ENCODE results near the gene SLC44A5. TPM values are rescaled to one million over a fixed set of nuclear protein-coding genes. Genes with fewer than 3 reads are reported as not detected.
"Not testable (repeated sequence)": the region's sequence is repeated elsewhere in the genome, so short reads cannot be mapped to it uniquely, and the experiment has no call there.

SLC44A5 gene
- total RNA-seq, 1 donor from 2014 or later = 15.4 TPM

DNA sequence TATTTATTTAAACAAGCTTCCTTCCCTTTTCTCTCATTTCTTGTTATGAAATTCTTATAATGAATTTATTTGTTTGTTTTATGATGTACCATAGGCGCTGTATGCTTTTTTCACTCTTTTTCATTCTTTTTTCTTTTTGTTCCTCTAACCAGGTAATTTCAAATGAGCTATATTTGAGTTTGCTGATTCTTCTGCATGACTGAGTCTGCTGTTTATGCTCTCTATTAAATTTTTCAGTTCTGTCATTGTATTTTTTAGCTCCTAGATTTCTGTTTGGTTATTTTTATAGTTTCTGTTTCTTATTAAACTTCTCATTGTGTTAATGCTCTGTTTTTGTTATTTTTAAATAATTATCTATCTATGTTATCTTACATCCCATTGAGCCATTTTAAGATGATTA lies 244.3 kb downstream of the SLC44A5 start:
- Mint-ChIP-seq H3K27ac (ENCODE audit: unreplicated experiment) (no peak overlapping the region), H3K4me1 (ENCODE audit: low read depth, unreplicated experiment) (no peaks in the 10 kb centered on the region), H3K27me3 (ENCODE audit: unreplicated experiment) (peaks cover 1% of the 10 kb centered on the region), H3K4me3 (ENCODE audit: unreplicated experiment) (no peak overlapping the region), H3K36me3 (ENCODE audit: unreplicated experiment) (peaks cover 21% of the 10 kb centered on the region), H3K9me3 (ENCODE audit: unreplicated experiment) (peaks cover 5% of the 10 kb centered on the region)
- DNase-seq = no peak
- TF ChIP-seq, protein P1, sequence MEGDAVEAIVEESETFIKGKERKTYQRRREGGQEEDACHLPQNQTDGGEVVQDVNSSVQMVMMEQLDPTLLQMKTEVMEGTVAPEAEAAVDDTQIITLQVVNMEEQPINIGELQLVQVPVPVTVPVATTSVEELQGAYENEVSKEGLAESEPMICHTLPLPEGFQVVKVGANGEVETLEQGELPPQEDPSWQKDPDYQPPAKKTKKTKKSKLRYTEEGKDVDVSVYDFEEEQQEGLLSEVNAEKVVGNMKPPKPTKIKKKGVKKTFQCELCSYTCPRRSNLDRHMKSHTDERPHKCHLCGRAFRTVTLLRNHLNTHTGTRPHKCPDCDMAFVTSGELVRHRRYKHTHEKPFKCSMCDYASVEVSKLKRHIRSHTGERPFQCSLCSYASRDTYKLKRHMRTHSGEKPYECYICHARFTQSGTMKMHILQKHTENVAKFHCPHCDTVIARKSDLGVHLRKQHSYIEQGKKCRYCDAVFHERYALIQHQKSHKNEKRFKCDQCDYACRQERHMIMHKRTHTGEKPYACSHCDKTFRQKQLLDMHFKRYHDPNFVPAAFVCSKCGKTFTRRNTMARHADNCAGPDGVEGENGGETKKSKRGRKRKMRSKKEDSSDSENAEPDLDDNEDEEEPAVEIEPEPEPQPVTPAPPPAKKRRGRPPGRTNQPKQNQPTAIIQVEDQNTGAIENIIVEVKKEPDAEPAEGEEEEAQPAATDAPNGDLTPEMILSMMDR (IDR thresholded peaks at IDR 0.05; ENCODE audit: partially characterized antibody, unreplicated experiment) = no peak

DNA sequence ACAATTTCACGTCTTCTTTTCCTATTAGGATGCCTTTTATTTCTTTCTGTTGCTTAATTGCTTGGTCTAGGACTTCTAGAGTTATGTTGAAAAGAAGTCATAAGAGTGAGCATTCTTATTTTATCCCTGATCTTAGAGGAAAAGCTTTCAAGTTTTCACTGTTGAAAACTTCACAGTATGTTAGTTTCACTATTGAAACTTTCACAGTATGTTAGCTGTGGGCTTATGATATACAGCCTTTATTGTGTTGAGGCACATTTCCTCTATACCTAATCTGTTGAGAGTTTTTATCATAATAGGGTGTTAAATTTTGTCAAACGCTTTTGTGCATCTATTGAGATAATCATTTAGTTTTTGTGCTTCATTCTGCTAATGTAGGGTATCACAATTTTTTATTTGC lies 249.7 kb downstream of the SLC44A5 start:
- H3K36me3 Mint-ChIP-seq (ENCODE audit: unreplicated experiment) = no peaks in the 10 kb centered on the region
- DNase-seq = no peak

DNA sequence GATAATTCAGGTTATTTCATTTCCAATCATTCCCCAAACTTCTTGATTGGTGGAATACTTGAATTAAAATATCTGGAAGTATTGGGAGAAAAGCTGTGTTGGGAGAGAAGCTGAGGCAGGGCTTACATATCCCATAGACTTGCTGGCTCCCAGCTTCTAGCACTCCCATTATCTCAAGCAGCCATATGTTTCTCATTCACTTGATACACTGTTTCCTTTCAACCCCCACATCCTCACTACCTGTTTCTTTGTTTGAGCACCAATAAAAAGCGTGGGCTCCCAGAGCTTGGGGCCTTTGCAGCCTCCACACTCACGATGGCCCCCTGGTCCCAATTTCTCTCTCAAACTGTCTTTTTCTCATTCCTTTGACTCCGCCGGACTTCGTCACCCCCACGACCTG lies 256.6 kb downstream of the SLC44A5 start:
- not testable (repeated sequence) for H3K36me3 Mint-ChIP-seq (ENCODE audit: unreplicated experiment); H3K4me1 Mint-ChIP-seq (ENCODE audit: low read depth, unreplicated experiment); H3K9me3 Mint-ChIP-seq (ENCODE audit: unreplicated experiment); H3K4me3 Mint-ChIP-seq (ENCODE audit: unreplicated experiment); H3K27me3 Mint-ChIP-seq (ENCODE audit: unreplicated experiment); H3K27ac Mint-ChIP-seq (ENCODE audit: unreplicated experiment); DNase-seq

More for the DNA sequence above, 249.7 kb downstream of the SLC44A5 start:
- TF ChIP-seq, protein P1 (IDR thresholded peaks at IDR 0.05; ENCODE audit: partially characterized antibody, unreplicated experiment) = no peak
- H3K27ac Mint-ChIP-seq (ENCODE audit: unreplicated experiment) = no peak overlapping the region
- no peaks in the 10 kb centered on the region for H3K4me1 Mint-ChIP-seq (ENCODE audit: low read depth, unreplicated experiment)
- no peak overlapping the region for H3K4me3 Mint-ChIP-seq (ENCODE audit: unreplicated experiment)
- H3K9me3 Mint-ChIP-seq (ENCODE audit: unreplicated experiment) = no peaks in the 10 kb centered on the region
- no peaks in the 10 kb centered on the region for H3K27me3 Mint-ChIP-seq (ENCODE audit: unreplicated experiment)

DNA sequence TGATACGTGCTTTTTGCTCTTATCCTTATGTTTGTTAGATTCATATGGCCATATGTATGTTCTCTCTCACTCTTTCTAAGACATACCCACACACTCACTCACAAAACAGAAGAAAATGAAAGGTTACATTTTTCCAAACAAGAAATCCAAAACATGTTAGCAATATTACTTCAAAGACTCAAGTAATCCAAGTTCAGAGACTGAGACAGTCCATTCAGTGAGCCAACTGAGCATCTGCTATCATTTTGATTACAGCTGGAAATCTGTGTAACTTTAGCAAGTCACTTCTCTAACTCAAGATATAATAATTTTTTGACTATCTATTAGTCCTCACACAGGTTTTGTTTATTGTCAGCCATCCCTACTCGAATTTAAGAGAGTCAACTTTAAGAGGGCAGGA lies 257.9 kb downstream of the SLC44A5 start:
- TF ChIP-seq, protein P1 (IDR thresholded peaks at IDR 0.05; ENCODE audit: partially characterized antibody, unreplicated experiment) = no peak
- Mint-ChIP-seq H3K27ac (ENCODE audit: unreplicated experiment) (no peak overlapping the region), H3K9me3 (ENCODE audit: unreplicated experiment) (no peaks in the 10 kb centered on the region), H3K4me1 (ENCODE audit: low read depth, unreplicated experiment) (no peaks in the 10 kb centered on the region), H3K27me3 (ENCODE audit: unreplicated experiment) (no peaks in the 10 kb centered on the region), H3K36me3 (ENCODE audit: unreplicated experiment) (peaks cover 4% of the 10 kb centered on the region), H3K4me3 (ENCODE audit: unreplicated experiment) (no peak overlapping the region)
- no peak for DNase-seq

DNA sequence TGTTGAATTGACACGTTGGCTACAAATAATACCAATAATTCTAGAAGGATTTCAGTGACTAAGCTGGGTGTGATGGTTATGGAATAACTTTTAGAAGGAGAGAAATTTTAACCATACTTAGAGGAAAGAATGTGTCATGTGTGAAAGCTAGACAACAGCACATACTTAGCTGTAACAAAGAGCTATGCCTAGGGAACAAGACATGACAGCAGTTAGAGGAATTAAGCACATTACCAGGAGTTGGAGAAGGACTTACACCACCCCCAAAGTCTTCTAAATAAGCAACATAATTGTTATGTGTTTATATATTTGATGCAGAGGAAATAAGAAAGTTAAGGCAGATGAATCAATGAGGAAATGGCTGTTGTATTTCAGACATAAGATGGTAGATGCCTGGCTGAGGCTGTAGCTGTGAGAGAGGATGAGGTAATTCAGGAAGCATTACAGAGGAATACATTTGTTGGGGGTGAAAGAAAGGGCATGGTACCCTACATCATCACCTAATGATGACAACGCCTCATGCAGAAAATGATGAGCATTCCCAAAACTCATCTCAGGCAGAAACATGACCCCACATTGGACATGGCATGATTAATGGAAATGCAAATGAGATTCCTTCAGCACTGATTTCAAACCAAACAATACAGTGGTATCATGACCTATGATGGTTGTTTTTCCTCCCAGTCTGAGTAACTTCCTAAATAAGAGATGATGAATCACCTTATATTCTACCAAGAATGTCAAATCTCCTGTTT lies 265.2 kb downstream of the SLC44A5 start:
- TF ChIP-seq, protein P1 (IDR thresholded peaks at IDR 0.05; ENCODE audit: partially characterized antibody, unreplicated experiment) = no peak
- no peak for DNase-seq
- peaks cover 4% of the 10 kb centered on the region for H3K36me3 Mint-ChIP-seq (ENCODE audit: unreplicated experiment)
- peak overlapping the region; percentile 45 for H3K27ac Mint-ChIP-seq (ENCODE audit: unreplicated experiment)
- no peaks in the 10 kb centered on the region for H3K9me3 Mint-ChIP-seq (ENCODE audit: unreplicated experiment)
- no peaks in the 10 kb centered on the region for H3K27me3 Mint-ChIP-seq (ENCODE audit: unreplicated experiment)
- peaks cover 8% of the 10 kb centered on the region for H3K4me1 Mint-ChIP-seq (ENCODE audit: low read depth, unreplicated experiment)
- H3K4me3 Mint-ChIP-seq (ENCODE audit: unreplicated experiment) = no peak overlapping the region

Measured in glutamatergic neuron (in vitro differentiated cells).